A673 (cell line): Measurements from ENCODE around the gene KCNQ2. TPM values are rescaled to one million over a fixed set of nuclear protein-coding genes. Genes with fewer than 3 reads are reported as not detected.

ENCODE experiments used
- BruUV-seq: library from RNA; stranded (reverse); fragments of 400-500 nt; replicated peaks from 2 replicates; lab custom pipeline; 2021; lab: Mats Ljungman, UMichigan
- CTCF ChIA-PET: fragments of 300-600 bp; sonication (Branson Sonifier 250); formaldehyde crosslinking; loops from one replicate; lab custom pipeline; 2022; ENCODE audit warnings: antibody characterized with exemption; lab: Charles Lee
- POLR2A ChIA-PET: fragments of 300-600 bp; sonication (Branson Sonifier 250); formaldehyde crosslinking; loops from one replicate; lab custom pipeline; 2022; ENCODE audit warnings: antibody characterized with exemption; ENCODE audit not compliant: low non-redundant PET; lab: Charles Lee
- DNase-seq: peaks from one replicate; pipeline ENCODE4 v3.0.0-alpha.2; 2015; ENCODE audit warnings: low spot score
- H3K27ac ChIP-seq: fragments of 200-600 bp; sonication (generic); 2 replicates; pipeline ENCODE4 v1.5.1; 2016; ENCODE audit warnings: mixed run types, low read depth, mild to moderate bottlenecking, mixed read lengths, antibody characterized with exemption, low read length; ENCODE audit not compliant: poor library complexity, severe bottlenecking
- H3K27me3 ChIP-seq: fragments of 200-600 bp; sonication (generic); replicated peaks from 2 replicates; pipeline ENCODE4 v1.6.1; 2017; ENCODE audit warnings: mixed run types, low read depth, mild to moderate bottlenecking, mixed read lengths, antibody characterized with exemption, low read length; ENCODE audit not compliant: insufficient read depth, poor library complexity
- H3K36me3 ChIP-seq: fragments of 200-600 bp; sonication (generic); 2 replicates; pipeline ENCODE4 v1.6.1; 2016; ENCODE audit warnings: mixed run types, mild to moderate bottlenecking, mixed read lengths, antibody characterized with exemption, low read length; ENCODE audit not compliant: insufficient read depth, poor library complexity, severe bottlenecking
- H3K4me1 ChIP-seq: fragments of 200-600 bp; sonication (generic); 2 replicates; pipeline ENCODE4 v1.6.1; 2017; ENCODE audit warnings: mixed run types, mild to moderate bottlenecking, mixed read lengths, antibody characterized with exemption, low read length; ENCODE audit not compliant: insufficient read depth, poor library complexity, severe bottlenecking
- H3K4me3 ChIP-seq: fragments of 200-600 bp; sonication (generic); 2 replicates; pipeline ENCODE4 v1.5.1; 2016; ENCODE audit warnings: low read depth, mixed run types, mild to moderate bottlenecking, mixed read lengths, low read length; ENCODE audit not compliant: poor library complexity, severe bottlenecking
- H3K9me3 ChIP-seq: fragments of 200-600 bp; sonication (generic); 2 replicates; pipeline ENCODE4 v1.6.1; 2016; ENCODE audit warnings: mixed run types, low read depth, mild to moderate bottlenecking, mixed read lengths, antibody characterized with exemption, low read length; ENCODE audit not compliant: poor library complexity, severe bottlenecking
- EZH2 ChIP-seq: fragments of 200-600 bp; sonication (generic); IDR thresholded peaks from 2 replicates; pipeline ENCODE4 v1.6.1; 2017; ENCODE audit warnings: borderline replicate concordance, low read depth, mild to moderate bottlenecking, mixed read lengths, antibody characterized with exemption, low read length; ENCODE audit not compliant: poor library complexity, severe bottlenecking
- intact Hi-C: fragments of 100-400 bp; cut with micrococcal nuclease; formaldehyde crosslinking; loops from one replicate; pipeline ENCODE4 v1.10.0; 2022; ENCODE audit not compliant: unreplicated experiment
- total RNA-seq: library from RNA; stranded (reverse); gene quantifications from 2 replicates; pipeline ENCODE4 v1.2.3, GENCODE V29; 2021
- TF ChIP-seq, protein P1 (sequence below): fragments of 300-800, 200-600 bp; sonication (generic); conservative IDR thresholded peaks from 2 replicates; pipeline ENCODE4 v1.5.1; 2017; ENCODE audit warnings: low read depth, mild to moderate bottlenecking, antibody characterized with exemption, low read length, moderate library complexity, mixed read lengths

Gene KCNQ2
- total RNA-seq, 1 experiment from 2014 or later: 6.6 TPM

DNA sequence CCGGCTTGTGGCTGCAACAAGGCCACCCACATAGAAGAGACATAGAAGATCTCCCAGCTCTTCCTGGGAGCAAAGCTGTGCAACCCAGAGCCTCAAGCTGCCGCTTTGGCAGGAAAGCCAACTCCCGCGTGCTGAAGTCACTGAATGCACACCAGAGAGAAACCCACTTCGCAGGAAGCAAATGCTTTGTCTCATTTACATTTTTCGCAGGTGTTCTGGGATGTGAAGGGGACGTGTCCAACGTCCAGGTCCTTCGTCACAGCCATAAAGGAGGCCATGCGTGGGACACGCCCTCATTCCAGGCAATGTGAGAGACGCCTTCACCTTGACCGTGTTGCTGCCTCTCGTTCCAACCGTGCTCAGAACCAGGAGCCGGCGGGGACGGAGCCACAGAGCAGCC lies 24.4 kb downstream of the KCNQ2 start:
- no peak overlapping the region for H3K27ac ChIP-seq

DNA sequence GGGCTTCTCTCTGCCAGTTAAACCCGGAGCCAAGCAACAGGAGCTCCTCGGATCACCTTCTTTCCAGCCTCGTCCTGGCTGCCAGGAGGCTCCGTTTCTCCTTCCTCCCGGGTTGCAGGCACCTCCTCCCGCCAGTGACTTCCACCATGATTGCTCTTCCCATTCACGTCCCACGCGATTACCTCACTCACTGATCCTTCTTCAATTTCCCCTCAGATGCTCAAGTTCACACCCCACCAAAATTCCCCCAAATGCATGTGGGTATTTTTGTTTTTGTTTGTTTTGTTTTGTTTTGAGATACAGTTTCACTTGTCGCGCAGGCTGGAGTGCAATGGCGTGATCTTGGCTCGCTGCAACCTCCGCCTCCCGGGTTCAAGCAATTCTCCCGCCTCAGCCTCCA lies 25.1 kb downstream of the KCNQ2 start:
- Histone ChIP-seq H3K27me3 (no peaks in the 10 kb centered on the region), H3K9me3 (no peaks in the 10 kb centered on the region), H3K4me3 (no peak overlapping the region), H3K27ac (no peak overlapping the region), H3K4me1 (no peaks in the 10 kb centered on the region), H3K36me3 (no peaks in the 10 kb centered on the region)
- intact Hi-C loops: no loop called here
- DNase-seq: no peak
- ChIA-PET CTCF (no interaction called here), POLR2A (no interaction called here)
- BruUV-seq: no TSS peak
- TF ChIP-seq, protein P1, sequence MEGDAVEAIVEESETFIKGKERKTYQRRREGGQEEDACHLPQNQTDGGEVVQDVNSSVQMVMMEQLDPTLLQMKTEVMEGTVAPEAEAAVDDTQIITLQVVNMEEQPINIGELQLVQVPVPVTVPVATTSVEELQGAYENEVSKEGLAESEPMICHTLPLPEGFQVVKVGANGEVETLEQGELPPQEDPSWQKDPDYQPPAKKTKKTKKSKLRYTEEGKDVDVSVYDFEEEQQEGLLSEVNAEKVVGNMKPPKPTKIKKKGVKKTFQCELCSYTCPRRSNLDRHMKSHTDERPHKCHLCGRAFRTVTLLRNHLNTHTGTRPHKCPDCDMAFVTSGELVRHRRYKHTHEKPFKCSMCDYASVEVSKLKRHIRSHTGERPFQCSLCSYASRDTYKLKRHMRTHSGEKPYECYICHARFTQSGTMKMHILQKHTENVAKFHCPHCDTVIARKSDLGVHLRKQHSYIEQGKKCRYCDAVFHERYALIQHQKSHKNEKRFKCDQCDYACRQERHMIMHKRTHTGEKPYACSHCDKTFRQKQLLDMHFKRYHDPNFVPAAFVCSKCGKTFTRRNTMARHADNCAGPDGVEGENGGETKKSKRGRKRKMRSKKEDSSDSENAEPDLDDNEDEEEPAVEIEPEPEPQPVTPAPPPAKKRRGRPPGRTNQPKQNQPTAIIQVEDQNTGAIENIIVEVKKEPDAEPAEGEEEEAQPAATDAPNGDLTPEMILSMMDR: no peak
- no peak for TF ChIP-seq EZH2

More for the DNA sequence above, 24.4 kb downstream of the KCNQ2 start:
- H3K4me3 ChIP-seq: no peak overlapping the region
- ChIA-PET POLR2A (no interaction called here), CTCF (no interaction called here)
- no peak for TF ChIP-seq EZH2
- TF ChIP-seq, protein P1: no peak
- H3K9me3 ChIP-seq: no peaks in the 10 kb centered on the region
- H3K36me3 ChIP-seq: no peaks in the 10 kb centered on the region
- no peak for DNase-seq
- H3K27me3 ChIP-seq: no peaks in the 10 kb centered on the region
- intact Hi-C loops: no loop called here
- BruUV-seq: no TSS peak
- no peaks in the 10 kb centered on the region for H3K4me1 ChIP-seq

DNA sequence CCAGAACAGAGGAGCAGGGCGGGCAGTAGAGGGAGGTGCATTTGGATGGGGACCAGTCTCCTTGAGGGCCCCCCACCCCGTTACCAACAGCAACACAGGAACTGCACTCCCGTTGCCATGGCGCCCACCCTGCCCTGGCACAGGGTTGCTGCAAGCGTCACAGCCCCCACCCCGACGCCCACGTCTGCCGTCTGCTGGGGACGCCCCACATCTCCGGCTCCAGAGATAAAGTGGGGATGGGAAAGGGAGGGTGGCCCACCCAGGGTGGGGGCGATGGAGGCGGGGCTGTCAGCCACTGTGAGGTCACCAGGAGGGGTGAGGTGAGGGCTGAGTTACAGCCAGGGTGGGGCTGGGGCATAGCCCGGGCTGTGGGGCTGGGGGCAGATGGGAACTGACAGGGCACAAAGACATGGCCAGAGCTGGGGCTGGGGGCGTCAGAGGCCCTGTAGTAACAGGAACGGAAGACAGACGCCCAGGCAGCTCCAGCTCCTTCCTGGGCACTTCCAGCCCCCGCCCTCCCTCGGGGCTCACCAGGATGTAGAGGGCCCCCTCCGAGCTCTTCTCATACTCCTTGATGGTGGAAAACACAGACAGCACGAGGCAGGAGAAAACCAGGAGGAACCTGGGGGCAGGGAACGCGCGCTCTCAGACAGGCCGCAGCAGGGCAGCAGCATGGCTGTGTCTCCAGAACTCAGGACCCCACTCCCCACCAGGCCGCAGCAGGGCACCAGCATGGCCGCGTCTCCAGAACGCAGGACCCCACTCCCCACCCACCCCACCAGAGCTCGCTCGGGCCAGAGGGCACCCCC lies 26.0 kb downstream of the KCNQ2 start:
- no peak for TF ChIP-seq EZH2
- TF ChIP-seq, protein P1: no peak
- Histone ChIP-seq H3K9me3 (no peaks in the 10 kb centered on the region), H3K27ac (no peak overlapping the region), H3K27me3 (no peaks in the 10 kb centered on the region), H3K4me3 (no peak overlapping the region), H3K36me3 (no peaks in the 10 kb centered on the region), H3K4me1 (no peaks in the 10 kb centered on the region)
- intact Hi-C loops: no loop called here
- no peak for DNase-seq
- CTCF ChIA-PET: interaction anchor here (0.6 kb wide), 1 partner anchor 19 kb away, joined by 3 read pairs; no protein-coding TSS in a partner anchor
- BruUV-seq: no TSS peak
- POLR2A ChIA-PET: no interaction called here
